GM12864 (cell line): ENCODE results near the gene NUMA1.
A peak's percentile ranks its signal among the peaks of the same experiment; 100 is the strongest.

Experiments used
- DNase-seq: peaks from one replicate; pipeline ENCODE4 v3.0.0-alpha.2; 2011; ENCODE audit warnings: low read depth
- H3K4me3 ChIP-seq: 2 replicates; pipeline ENCODE4 v1.5.1; 2011; ENCODE audit warnings: mild to moderate bottlenecking, low read depth, low read length, control low read depth
- TF ChIP-seq, protein P1 (sequence below): IDR thresholded peaks from 2 replicates; pipeline ENCODE4 v1.5.1; 2011; ENCODE audit warnings: low read depth, mild to moderate bottlenecking, moderate library complexity, low read length, control low read depth, inconsistent platforms; ENCODE audit errors: missing control alignments

NUMA1 gene

GRCh38 chr11:72080326-72081183, at the start of gene NUMA1, which contains the start of gene LRRC51:
TSS of gene NUMA1 (minus strand) at chr11:72080542. CDS start at chr11:72035943, 44,599 bp downstream.
TSS of gene LRRC51 (plus strand) at chr11:72080850. CDS start at chr11:72089084, 8,234 bp downstream.
- TF ChIP-seq, protein P1, sequence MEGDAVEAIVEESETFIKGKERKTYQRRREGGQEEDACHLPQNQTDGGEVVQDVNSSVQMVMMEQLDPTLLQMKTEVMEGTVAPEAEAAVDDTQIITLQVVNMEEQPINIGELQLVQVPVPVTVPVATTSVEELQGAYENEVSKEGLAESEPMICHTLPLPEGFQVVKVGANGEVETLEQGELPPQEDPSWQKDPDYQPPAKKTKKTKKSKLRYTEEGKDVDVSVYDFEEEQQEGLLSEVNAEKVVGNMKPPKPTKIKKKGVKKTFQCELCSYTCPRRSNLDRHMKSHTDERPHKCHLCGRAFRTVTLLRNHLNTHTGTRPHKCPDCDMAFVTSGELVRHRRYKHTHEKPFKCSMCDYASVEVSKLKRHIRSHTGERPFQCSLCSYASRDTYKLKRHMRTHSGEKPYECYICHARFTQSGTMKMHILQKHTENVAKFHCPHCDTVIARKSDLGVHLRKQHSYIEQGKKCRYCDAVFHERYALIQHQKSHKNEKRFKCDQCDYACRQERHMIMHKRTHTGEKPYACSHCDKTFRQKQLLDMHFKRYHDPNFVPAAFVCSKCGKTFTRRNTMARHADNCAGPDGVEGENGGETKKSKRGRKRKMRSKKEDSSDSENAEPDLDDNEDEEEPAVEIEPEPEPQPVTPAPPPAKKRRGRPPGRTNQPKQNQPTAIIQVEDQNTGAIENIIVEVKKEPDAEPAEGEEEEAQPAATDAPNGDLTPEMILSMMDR = no peak
- peak within 1 kb of the TSS; percentile 83 for H3K4me3 ChIP-seq
- peak; percentile 99 for DNase-seq

DNA sequence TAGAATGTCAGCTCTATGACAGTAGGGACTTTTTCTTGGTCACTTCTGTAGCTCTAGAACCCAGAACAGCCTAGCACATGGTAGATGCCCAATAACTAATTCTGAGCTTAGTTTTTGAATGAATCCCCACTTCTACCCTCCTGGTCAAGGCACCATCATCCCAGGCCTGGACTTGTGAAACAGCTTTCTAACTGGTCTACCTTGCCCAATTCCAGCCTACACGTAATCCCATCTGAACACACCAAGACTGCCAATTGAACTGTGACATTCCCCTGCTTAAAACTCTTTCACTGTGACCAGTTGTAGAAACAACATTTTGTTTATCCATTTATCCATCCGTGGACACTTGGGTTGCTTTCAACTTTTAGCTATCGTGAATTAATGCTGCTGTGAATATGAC, 49.0 kb upstream of the NUMA1 start:
- no peak overlapping the region for H3K4me3 ChIP-seq
- DNase-seq = no peak
- TF ChIP-seq, protein P1 = no peak

DNA sequence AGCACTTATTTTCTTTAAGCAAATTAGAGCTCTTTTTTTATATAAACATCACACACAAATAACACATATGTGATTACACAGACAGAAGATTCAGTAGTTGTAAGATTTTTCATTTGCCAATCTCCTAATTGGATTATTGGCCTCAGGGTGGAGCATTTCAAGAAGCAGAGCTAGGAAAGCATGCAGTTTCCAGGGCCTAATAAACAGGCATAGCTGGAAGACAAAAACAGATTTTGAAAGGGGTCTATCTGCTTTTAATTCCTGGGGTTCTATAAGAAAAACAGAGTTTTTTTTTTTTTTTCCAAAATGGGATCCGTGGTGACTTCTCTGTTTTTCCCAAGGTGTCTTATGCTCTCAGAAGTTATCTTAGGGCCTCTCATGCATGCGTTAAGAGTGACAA, 47.6 kb upstream of the NUMA1 start:
- TF ChIP-seq, protein P1 = no peak
- DNase-seq = no peak
- H3K4me3 ChIP-seq = no peak overlapping the region

DNA sequence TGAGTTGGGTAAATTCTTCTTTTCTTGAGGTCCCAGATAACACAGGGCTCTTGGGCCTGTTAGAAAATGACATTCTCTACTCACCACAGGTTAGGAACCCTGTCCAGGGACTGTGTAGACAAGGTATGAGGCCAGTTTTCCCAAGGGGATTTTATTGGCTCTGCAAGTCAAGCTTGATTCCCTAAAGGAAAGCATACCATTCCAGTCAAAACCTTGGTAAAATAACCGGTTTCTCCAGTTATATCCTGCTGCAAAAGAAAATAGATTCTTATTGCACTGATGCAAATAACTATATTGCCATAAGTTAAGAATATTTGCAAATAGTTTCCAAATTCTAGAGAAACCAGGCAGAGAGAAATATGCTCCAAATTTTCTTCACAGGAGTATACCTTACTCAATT, 45.6 kb upstream of the NUMA1 start:
- TF ChIP-seq, protein P1 = no peak
- DNase-seq = no peak
- H3K4me3 ChIP-seq = no peak overlapping the region

GRCh38 chr11:72124046-72124445, 43.7 kb upstream of the NUMA1 start:
- TF ChIP-seq, protein P1 = no peak
- DNase-seq = no peak
- no peak overlapping the region for H3K4me3 ChIP-seq

GRCh38 chr11:72123117-72123653, 42.8 kb upstream of the NUMA1 start:
- TF ChIP-seq, protein P1 = no peak
- no peak for DNase-seq
- no peak overlapping the region for H3K4me3 ChIP-seq
